HepG2 (cell line): ENCODE measurements around the gene DCDC2C. TPM values are rescaled to one million over a fixed set of nuclear protein-coding genes. Genes with fewer than 3 reads are reported as not detected.

Source experiments
- ATAC-seq: fragments of 200-7000 bp; cut with Tn5 transposase; 3 replicates; pipeline ENCODE4 v1.9.1; 2020; ENCODE audit warnings: mild to moderate bottlenecking, moderate library complexity
- BruUV-seq: library from RNA; stranded (reverse); fragments of 400-500 nt; replicated peaks from 2 replicates; lab custom pipeline; 2021; lab: Mats Ljungman, UMichigan
- CTCF ChIA-PET: fragments of 300-600 bp; formaldehyde crosslinking; extraction: SDS; loops from one replicate; lab custom pipeline; 2021; ENCODE audit warnings: low total read pairs, inconsistent platforms, low intra/inter-chr PET ratio; lab: Yijun Ruan, JAX
- POLR2A ChIA-PET: fragments of 350-600 bp; sonication (Branson Sonifier 250); formaldehyde crosslinking; loops from one replicate; lab custom pipeline; 2020; ENCODE audit warnings: antibody characterized with exemption, inconsistent platforms; lab: Yijun Ruan, JAX
- DNase-seq: peaks from one replicate; pipeline ENCODE4 v3.0.0-alpha.2; 2015; ENCODE audit warnings: low spot score
- FAIRE-seq: peaks from 3 replicates; lab custom pipeline; 2011; peaks lifted over from hg19 to GRCh38; lab: Jason Lieb, UNC
- H2AFZ ChIP-seq: one replicate; pipeline ENCODE4 v1.6.1; 2011; ENCODE audit warnings: low read length, inconsistent platforms
- H3K27ac ChIP-seq: fragments of 300-600 bp; 3 replicates; pipeline ENCODE4 v1.8.0; 2011; ENCODE audit warnings: mixed run types, mild to moderate bottlenecking, mixed read lengths, low read length, inconsistent platforms; ENCODE audit not compliant: insufficient read depth; ENCODE audit errors: extremely low read length
- H3K27me3 ChIP-seq, 2 experiments: fragments of 200-600 bp in 1 of 2; 2 replicates in 1 of 2; 3 replicates in 1 of 2; pipeline versions ENCODE4 v1.6.0 to v1.8.0; 2011; ENCODE audit warnings: low read length in 2 of 2, mild to moderate bottlenecking in 2 of 2, moderate library complexity in 2 of 2, inconsistent platforms in 1 of 2; ENCODE audit not compliant: insufficient read depth in 2 of 2, control insufficient read depth in 1 of 2
- H3K36me3 ChIP-seq, 2 experiments: fragments of 200-600 bp in 1 of 2; replicated peaks in 1 of 2; 2 replicates in 1 of 2; 3 replicates in 1 of 2; pipeline versions ENCODE4 v1.5.1 to v1.8.0; 2011; ENCODE audit warnings: low read length in 2 of 2, inconsistent platforms in 1 of 2; ENCODE audit not compliant: insufficient read depth in 2 of 2, control insufficient read depth in 1 of 2
- H3K4me1 ChIP-seq: 2 replicates; pipeline ENCODE4 v1.5.1; 2012; ENCODE audit warnings: low read length, inconsistent platforms; ENCODE audit not compliant: insufficient read depth
- H3K4me2 ChIP-seq: 2 replicates; pipeline ENCODE4 v1.6.0; 2011; ENCODE audit warnings: low read depth, low read length, inconsistent platforms
- H3K4me3 ChIP-seq, 3 experiments: fragments of 200-600 bp in 1 of 3; sonication (generic), shearing (Covaris generic) in 1 of 3; replicated peaks in 1 of 3; 2 replicates each; pipeline ENCODE4 v1.5.1; 2011 to 2016; ENCODE audit warnings: low read length in 3 of 3, inconsistent platforms in 2 of 3, low read depth in 2 of 3, mild to moderate bottlenecking in 2 of 3, control low read depth in 1 of 3, mixed read lengths in 1 of 3; ENCODE audit not compliant: insufficient read depth in 1 of 3
- H3K79me2 ChIP-seq: one replicate; pipeline ENCODE4 v1.6.1; 2011; ENCODE audit warnings: low read length, inconsistent platforms; ENCODE audit not compliant: insufficient read depth
- H3K9ac ChIP-seq: 2 replicates; pipeline ENCODE4 v1.6.0; 2011; ENCODE audit warnings: mild to moderate bottlenecking, low read depth, low read length, inconsistent platforms; ENCODE audit not compliant: insufficient read depth
- H3K9me3 ChIP-seq: 2 replicates; pipeline ENCODE4 v1.5.1; 2012; ENCODE audit warnings: mild to moderate bottlenecking, low read length
- H4K20me1 ChIP-seq: 2 replicates; pipeline ENCODE4 v1.6.0; 2011; ENCODE audit warnings: inconsistent platforms, mild to moderate bottlenecking, low read length, moderate library complexity; ENCODE audit not compliant: insufficient read depth
- ATRX ChIP-seq: sonication (generic); formaldehyde crosslinking; IDR thresholded peaks from 2 replicates; pipeline ENCODE4 v1.4.0; 2020; ENCODE audit warnings: missing genetic modification reagents, borderline replicate concordance
- BHLHE40 ChIP-seq: IDR thresholded peaks from 2 replicates; pipeline ENCODE4 v1.6.1; 2011; ENCODE audit warnings: low read length, improper control_type of control experiment
- BRCA1 ChIP-seq: sonication (generic); formaldehyde crosslinking; IDR thresholded peaks from 2 replicates; pipeline ENCODE4 v1.4.0; 2020; ENCODE audit warnings: missing genetic modification reagents
- DDIT3 ChIP-seq: sonication (generic); formaldehyde crosslinking; IDR thresholded peaks from 2 replicates; pipeline ENCODE4 v1.4.0; 2020; ENCODE audit warnings: mild to moderate bottlenecking, missing genetic modification reagents
- EEA1 ChIP-seq: sonication (generic); formaldehyde crosslinking; IDR thresholded peaks from 2 replicates; pipeline ENCODE4 v1.5.1; 2020; ENCODE audit warnings: mild to moderate bottlenecking, missing genetic modification reagents, borderline replicate concordance
- KLF16 ChIP-seq, 2 experiments: sonication (generic) in 1 of 2; formaldehyde crosslinking in 1 of 2; IDR thresholded peaks; 2 replicates each; pipeline versions ENCODE4 v1.6.1 to v1.8.0; 2016 to 2023; ENCODE audit warnings: missing genetic modification reagents in 2 of 2, missing compliant biosample characterization in 1 of 2
- RBM22 ChIP-seq: fragments of 200-400 bp; formaldehyde crosslinking; optimal IDR thresholded peaks from 2 replicates; pipeline ENCODE3; 2017; ENCODE audit warnings: mild to moderate bottlenecking, low read length, moderate library complexity
- SALL1 ChIP-seq: sonication (generic); formaldehyde crosslinking; IDR thresholded peaks from 2 replicates; pipeline ENCODE4 v1.8.0; 2022; ENCODE audit warnings: mild to moderate bottlenecking, missing genetic modification reagents
- SMARCE1 ChIP-seq: fragments of 450-650 bp; IDR thresholded peaks from 2 replicates; pipeline ENCODE4 v1.6.1; 2017; ENCODE audit warnings: borderline replicate concordance
- SPEN ChIP-seq: sonication (generic); formaldehyde crosslinking; IDR thresholded peaks from 2 replicates; pipeline ENCODE4 v1.5.1; 2020; ENCODE audit warnings: low read depth, mild to moderate bottlenecking, missing genetic modification reagents
- TEF ChIP-seq: sonication (generic); formaldehyde crosslinking; IDR thresholded peaks from 2 replicates; pipeline ENCODE4 v1.5.0; 2020; ENCODE audit warnings: missing genetic modification reagents
- ZBTB8A ChIP-seq: sonication (generic); formaldehyde crosslinking; IDR thresholded peaks from 2 replicates; pipeline ENCODE4 v1.4.0; 2020; ENCODE audit warnings: mild to moderate bottlenecking, low read depth, missing genetic modification reagents, borderline replicate concordance
- ZNF136 ChIP-seq: sonication (generic); formaldehyde crosslinking; IDR thresholded peaks from 2 replicates; pipeline ENCODE4 v1.8.1; 2022; ENCODE audit warnings: low read depth, mild to moderate bottlenecking, moderate library complexity, missing genetic modification reagents
- ZNF383 ChIP-seq: sonication (generic); formaldehyde crosslinking; IDR thresholded peaks from 2 replicates; pipeline ENCODE4 v1.4.0; 2020; ENCODE audit warnings: missing genetic modification reagents, mild to moderate bottlenecking, borderline replicate concordance
- ZNF552 ChIP-seq: sonication (generic); formaldehyde crosslinking; IDR thresholded peaks from 2 replicates; pipeline ENCODE4 v1.9.0; 2022; ENCODE audit warnings: missing genetic modification reagents, mild to moderate bottlenecking, borderline replicate concordance
- ZNF557 ChIP-seq: sonication (generic); formaldehyde crosslinking; IDR thresholded peaks from 2 replicates; pipeline ENCODE4 v1.4.0; 2020; ENCODE audit warnings: missing genetic modification reagents
- ZNF570 ChIP-seq: sonication (generic); formaldehyde crosslinking; IDR thresholded peaks from 2 replicates; pipeline ENCODE4 v1.4.0; 2020; ENCODE audit warnings: mild to moderate bottlenecking, missing genetic modification reagents, borderline replicate concordance
- ZNF574 ChIP-seq: sonication (generic); formaldehyde crosslinking; IDR thresholded peaks from 2 replicates; pipeline ENCODE4 v1.4.0; 2020; ENCODE audit warnings: missing genetic modification reagents
- ZNF737 ChIP-seq: sonication (generic); formaldehyde crosslinking; IDR thresholded peaks from 2 replicates; pipeline ENCODE4 v1.5.0; 2020; ENCODE audit warnings: missing genetic modification reagents, mild to moderate bottlenecking, borderline replicate concordance
- ZNF788 ChIP-seq: sonication (generic); formaldehyde crosslinking; IDR thresholded peaks from 2 replicates; pipeline ENCODE4 v1.5.0; 2020; ENCODE audit warnings: mild to moderate bottlenecking, missing genetic modification reagents, borderline replicate concordance
- WGBS: methylation state at CpG from one replicate; pipeline ENCODE4 v1.1.6; 2017; ENCODE audit warnings: low lambda C conversion rate; 5-methylcytosine and 5-hydroxymethylcytosine counted together
- in situ Hi-C: cut with HindIII; loops from 2 replicates; pipeline ENCODE4 v1.10.0; 2017; ENCODE audit warnings: low pct_unique_long_range_greater_than_20kb; ENCODE audit not compliant: extremely low pct_ligation_motif_present
- intact Hi-C: fragments of 100-400 bp; cut with micrococcal nuclease; formaldehyde crosslinking; loops from one replicate; pipeline ENCODE4 v1.10.0; 2022; ENCODE audit not compliant: unreplicated experiment
- polyA plus RNA-seq, 8 experiments: library from polyadenylated mRNA; depleted of rRNA in 3 of 8; stranded (reverse) in 7 of 8; unstranded in 1 of 8; fragments of >200 nt; fragmentation: Illumina TruSeq in 4 of 8; extraction: Trizol in 4 of 8; gene quantifications; 2 replicates each; pipeline versions ENCODE4 v1.2.1 to v1.2.3, GENCODE V29; 2011 to 2016; ENCODE audit warnings: low read depth in 4 of 8, missing spikeins in 1 of 8, mixed read lengths in 1 of 8; ENCODE audit not compliant: insufficient read depth in 1 of 8
- total RNA-seq, 5 experiments: library from RNA; depleted of rRNA; stranded (reverse); fragments of >200 nt; fragmentation: Illumina TruSeq; extraction: Trizol; gene quantifications; 2 replicates each; pipeline ENCODE4 v1.2.3, GENCODE V29; 2016; ENCODE audit warnings: low read depth in 1 of 5

Gene DCDC2C
- total and polyA plus RNA-seq, 2 of the 13 experiments (the other 11 are each of a cell fraction or from before 2014, with no cell fraction given), result not detected

GRCh38 chr2:3747826-3748225, 44.5 kb downstream of the DCDC2C start (continued):
- no peak for TF ChIP-seq ATRX (CRISPR knock-in tag)
- no peak for TF ChIP-seq TEF (CRISPR knock-in tag)
- TF ChIP-seq SMARCE1, result no peak
- TF ChIP-seq, all 625 proteins: peak for 0

GRCh38 chr2:3749201-3749600, 45.8 kb downstream of the DCDC2C start:
- BruUV-seq, result no TSS peak
- no peaks in the 10 kb centered on the region for H3K79me2 ChIP-seq
- no peak overlapping the region for H3K4me2 ChIP-seq
- ChIA-PET POLR2A (no interaction called here), CTCF (no interaction called here)
- H3K27ac ChIP-seq, result no peak overlapping the region
- no peaks in the 10 kb centered on the region for H4K20me1 ChIP-seq
- in situ Hi-C loops (no loop called here), intact Hi-C loops (no loop called here)
- FAIRE-seq (no peak), DNase-seq (no peak), ATAC-seq (no peak)
- no peak overlapping the region for H3K4me3 ChIP-seq
- no peaks in the 10 kb centered on the region for H3K4me1 ChIP-seq
- H2AFZ ChIP-seq, result no peak overlapping the region
- TF ChIP-seq ZNF552 (no peak), ZNF788 (CRISPR knock-in tag) (no peak), RBM22 (no peak), SPEN (no peak), ZNF574 (CRISPR knock-in tag) (no peak), BRCA1 (CRISPR knock-in tag) (no peak), ZNF557 (CRISPR knock-in tag) (no peak), BHLHE40 (no peak), ZNF570 (no peak), ZNF136 (CRISPR knock-in tag) (no peak), ZBTB8A (CRISPR knock-in tag) (no peak), ZNF383 (no peak), KLF16 (CRISPR knock-in tag; IDR thresholded peaks at IDR 0.05) (no peak), EEA1 (no peak), ZNF737 (no peak), SALL1 (CRISPR knock-in tag) (no peak), DDIT3 (CRISPR knock-in tag) (no peak)
- H3K36me3 ChIP-seq, result no peaks in the 10 kb centered on the region
- H3K27me3 ChIP-seq, result peaks cover 16 to 80% of the 10 kb centered on the region in 2 experiments; a peak in 3 of 5 replicates
- H3K9ac ChIP-seq, result no peak overlapping the region
- H3K9me3 ChIP-seq, result no peaks in the 10 kb centered on the region
- WGBS, result 41% methylated on average over 7 of the region's 7 CpGs
